ENCODE data around the gene HIPK3.

DNA sequence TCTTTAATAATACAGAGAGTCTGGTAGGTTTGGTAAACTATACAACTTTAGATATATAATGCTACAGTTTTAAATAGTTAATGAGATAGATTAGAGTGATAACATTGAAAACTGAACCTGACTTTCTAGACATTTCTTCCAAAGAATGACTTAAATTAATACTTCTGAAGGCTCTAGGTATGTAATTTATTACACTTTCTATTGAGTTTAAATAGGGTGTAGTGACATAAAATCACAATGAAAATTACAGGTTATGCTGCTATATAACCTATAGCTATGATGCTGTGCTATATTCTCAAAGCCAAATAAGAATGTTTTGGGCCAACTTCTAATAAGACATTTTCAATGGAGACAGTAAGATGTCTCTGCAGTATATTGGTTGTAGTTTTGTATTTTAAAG, 7.7 kb downstream of the HIPK3 start:
- no peak for TF ChIP-seq CTCF (IDR thresholded peaks at IDR 0.05; ENCODE audit: low read depth, low read length, poor library complexity, severe bottlenecking)
- no peak for TF ChIP-seq EZH2phosphoT487 (IDR thresholded peaks at IDR 0.05; ENCODE audit: borderline replicate concordance, low read length)

All from DOHH2 (cell line).